SU-DHL-6 (cell line): Measurements from ENCODE around the gene DHRS7.
A peak's percentile ranks its signal among the peaks of the same experiment; 100 is the strongest.

Experiments
- H2AFZ ChIP-seq: fragments of 200-600 bp; sonication (generic); 2 replicates; pipeline ENCODE4 v1.6.1; 2014; ENCODE audit warnings: low read depth, mild to moderate bottlenecking, moderate library complexity, mixed read lengths, antibody characterized with exemption, low read length; ENCODE audit not compliant: severe bottlenecking
- H3F3A ChIP-seq: fragments of 200-600 bp; shearing (Covaris generic); 2 replicates; pipeline ENCODE4 v1.6.0; 2016; ENCODE audit warnings: antibody characterized with exemption, mild to moderate bottlenecking; ENCODE audit not compliant: insufficient read depth
- H3K27ac ChIP-seq: fragments of 200-600 bp; sonication (generic); 2 replicates; pipeline ENCODE4 v1.5.1; 2016; ENCODE audit warnings: low read depth, mild to moderate bottlenecking, low read length, moderate library complexity, mixed read lengths
- H3K27me3 ChIP-seq: fragments of 200-600 bp; sonication (generic), shearing (Covaris generic); 2 replicates; pipeline ENCODE4 v1.6.0; 2014; ENCODE audit warnings: mild to moderate bottlenecking, low read length
- H3K36me3 ChIP-seq: fragments of 200-600 bp; sonication (generic); 2 replicates; pipeline ENCODE4 v1.6.1; 2014; ENCODE audit warnings: mild to moderate bottlenecking, low read length, mixed read lengths
- H3K4me2 ChIP-seq: fragments of 300-600, 200-600 bp; shearing (Covaris generic), sonication (generic); 2 replicates; pipeline ENCODE4 v1.6.0; 2014; ENCODE audit warnings: low read length, low read depth, mild to moderate bottlenecking; ENCODE audit not compliant: poor library complexity, severe bottlenecking
- H3K4me3 ChIP-seq: fragments of 200-600 bp; sonication (generic); 2 replicates; pipeline ENCODE4 v1.5.1; 2014; ENCODE audit warnings: antibody characterized with exemption, low read length, mild to moderate bottlenecking, mixed read lengths; ENCODE audit not compliant: insufficient read depth, poor library complexity, severe bottlenecking
- H3K79me2 ChIP-seq: fragments of 200-600 bp; sonication (generic); 2 replicates; pipeline ENCODE4 v1.6.1; 2014; ENCODE audit warnings: mild to moderate bottlenecking, low read length, moderate library complexity; ENCODE audit not compliant: insufficient read depth
- H3K9ac ChIP-seq: fragments of 200-600 bp; sonication (generic); 2 replicates; pipeline ENCODE4 v1.7.0; 2014; ENCODE audit warnings: mild to moderate bottlenecking, low read length
- H3K9me2 ChIP-seq: fragments of 200-600 bp; sonication (generic); replicated peaks from 2 replicates; pipeline ENCODE4 v1.6.1; 2014; ENCODE audit warnings: low read length; ENCODE audit not compliant: insufficient read depth
- H3K9me3 ChIP-seq: fragments of 200-600 bp; sonication (generic); 2 replicates; pipeline ENCODE4 v1.6.1; 2014; ENCODE audit warnings: low read length, mixed read lengths; ENCODE audit not compliant: insufficient read depth
- H4K20me1 ChIP-seq: fragments of 200-600 bp; sonication (generic); 2 replicates; pipeline ENCODE4 v1.6.1; 2014; ENCODE audit warnings: low read depth, mild to moderate bottlenecking, antibody characterized with exemption, low read length, moderate library complexity, mixed read lengths
- EZH2phosphoT487 ChIP-seq: fragments of 200-600 bp; sonication (generic), shearing (Covaris generic); conservative IDR thresholded peaks from 2 replicates; pipeline ENCODE4 v1.6.1; 2018; ENCODE audit warnings: mild to moderate bottlenecking, antibody characterized with exemption, low read length, moderate library complexity, mixed read lengths
- TF ChIP-seq, protein P1 (sequence below): fragments of 200-600 bp; sonication (generic); IDR thresholded peaks from one replicate; pipeline ENCODE4 v1.5.1; 2017; ENCODE audit warnings: antibody characterized with exemption, mild to moderate bottlenecking, low read length, moderate library complexity; ENCODE audit not compliant: insufficient read depth, poor library complexity, severe bottlenecking

Gene DHRS7

DNA sequence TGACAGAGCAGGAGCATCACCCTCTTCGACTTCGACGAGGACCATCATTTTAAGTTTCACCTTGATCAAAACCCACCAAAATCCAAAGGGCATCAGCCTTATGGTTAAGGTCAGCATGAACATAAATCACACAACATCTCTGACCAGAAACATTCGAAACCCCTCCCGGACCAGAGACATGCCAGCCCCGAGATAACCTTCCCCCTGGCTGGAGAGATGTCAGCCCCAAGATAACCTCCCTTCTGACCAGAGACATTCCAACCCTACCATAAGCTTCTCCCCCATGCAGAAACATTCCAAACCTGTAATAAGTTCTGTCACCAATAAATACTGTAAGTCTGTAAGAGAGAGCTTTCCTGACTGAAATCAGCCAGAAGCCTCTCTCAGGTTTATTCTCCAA is 67.2 kb downstream of the DHRS7 start:
- Histone ChIP-seq H3K4me3 (no peak overlapping the region), H3K79me2 (peaks cover 96% of the 10 kb centered on the region)

DNA sequence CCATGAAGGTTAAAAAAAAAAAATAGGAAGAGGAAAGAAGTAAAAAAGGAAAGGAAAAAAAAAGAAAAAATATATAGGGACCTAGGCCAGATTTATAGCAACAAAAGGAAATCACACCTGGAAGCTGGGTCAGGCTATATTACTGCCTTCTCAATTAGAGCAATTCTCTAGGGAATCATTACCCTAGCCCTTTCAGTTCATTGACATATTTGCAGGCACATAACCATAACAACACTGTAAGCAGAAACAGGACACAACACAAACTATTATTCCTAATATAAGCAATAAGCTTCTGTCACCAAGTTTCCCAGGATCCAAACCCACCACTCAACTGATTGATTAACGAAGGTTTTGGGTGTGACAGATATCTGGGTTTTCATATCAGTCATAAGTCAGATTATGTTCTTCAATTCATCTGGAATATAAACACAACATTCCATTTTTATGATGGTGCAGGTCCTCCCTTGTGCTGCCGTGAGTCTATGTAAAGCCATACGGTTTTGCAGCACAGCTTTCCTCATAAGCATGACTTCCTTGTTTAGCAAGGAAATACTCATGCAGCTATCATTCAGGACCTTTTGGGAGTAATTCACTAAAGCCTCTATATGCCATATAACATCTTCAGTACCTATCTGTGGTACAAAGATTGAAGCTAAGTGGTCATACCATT is 69.3 kb downstream of the DHRS7 start:
- Histone ChIP-seq H3F3A (peaks cover 7% of the 10 kb centered on the region; the same call in 1 of the 2 replicates), H3K79me2 (peaks cover 84% of the 10 kb centered on the region), H3K9me2 (no peaks in the 10 kb centered on the region), H2AFZ (no peak overlapping the region), H4K20me1 (no peaks in the 10 kb centered on the region), H3K27me3 (no peaks in the 10 kb centered on the region), H3K9ac (no peak overlapping the region), H3K9me3 (no peaks in the 10 kb centered on the region), H3K27ac (no peak overlapping the region), H3K36me3 (no peaks in the 10 kb centered on the region), H3K4me3 (no peak overlapping the region), H3K4me2 (no peak overlapping the region)
- TF ChIP-seq EZH2phosphoT487 = no peak
- TF ChIP-seq, protein P1, sequence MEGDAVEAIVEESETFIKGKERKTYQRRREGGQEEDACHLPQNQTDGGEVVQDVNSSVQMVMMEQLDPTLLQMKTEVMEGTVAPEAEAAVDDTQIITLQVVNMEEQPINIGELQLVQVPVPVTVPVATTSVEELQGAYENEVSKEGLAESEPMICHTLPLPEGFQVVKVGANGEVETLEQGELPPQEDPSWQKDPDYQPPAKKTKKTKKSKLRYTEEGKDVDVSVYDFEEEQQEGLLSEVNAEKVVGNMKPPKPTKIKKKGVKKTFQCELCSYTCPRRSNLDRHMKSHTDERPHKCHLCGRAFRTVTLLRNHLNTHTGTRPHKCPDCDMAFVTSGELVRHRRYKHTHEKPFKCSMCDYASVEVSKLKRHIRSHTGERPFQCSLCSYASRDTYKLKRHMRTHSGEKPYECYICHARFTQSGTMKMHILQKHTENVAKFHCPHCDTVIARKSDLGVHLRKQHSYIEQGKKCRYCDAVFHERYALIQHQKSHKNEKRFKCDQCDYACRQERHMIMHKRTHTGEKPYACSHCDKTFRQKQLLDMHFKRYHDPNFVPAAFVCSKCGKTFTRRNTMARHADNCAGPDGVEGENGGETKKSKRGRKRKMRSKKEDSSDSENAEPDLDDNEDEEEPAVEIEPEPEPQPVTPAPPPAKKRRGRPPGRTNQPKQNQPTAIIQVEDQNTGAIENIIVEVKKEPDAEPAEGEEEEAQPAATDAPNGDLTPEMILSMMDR = no peak

More for the DNA sequence above, 67.2 kb downstream of the DHRS7 start:
- Histone ChIP-seq H2AFZ (no peak overlapping the region), H3K4me2 (no peak overlapping the region), H3K9me3 (no peaks in the 10 kb centered on the region), H3K27ac (no peak overlapping the region), H3K36me3 (0 out of 2 replicates have a peak, but pooled peaks cover 4% of the 10 kb centered on the region), H3K27me3 (no peaks in the 10 kb centered on the region), H3K9me2 (no peaks in the 10 kb centered on the region), H4K20me1 (peaks cover 7% of the 10 kb centered on the region; the same call in 1 of the 2 replicates), H3F3A (peaks cover 3% of the 10 kb centered on the region; the same call in 1 of the 2 replicates), H3K9ac (no peak overlapping the region)
- TF ChIP-seq, protein P1 = no peak
- TF ChIP-seq EZH2phosphoT487 = no peak

DNA sequence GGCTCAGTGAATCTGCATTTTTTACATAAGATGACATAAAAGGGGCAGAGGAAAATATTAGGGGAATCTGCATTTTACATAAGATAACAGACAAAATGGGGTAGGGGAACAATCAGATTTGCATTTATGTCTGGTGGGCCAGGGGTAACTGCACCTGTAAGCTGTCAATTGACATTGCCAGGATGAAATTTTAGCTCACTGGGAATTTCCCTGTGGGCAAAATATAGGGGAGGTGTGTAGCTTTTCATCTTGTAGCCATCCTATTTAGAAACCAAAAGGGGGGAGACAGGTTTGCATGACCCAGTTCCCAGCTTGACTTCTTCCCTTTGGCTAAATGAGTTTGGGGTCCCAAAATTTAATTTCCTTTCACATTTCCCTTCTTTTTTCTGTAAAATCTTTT is 70.0 kb downstream of the DHRS7 start:
- H3K4me2 ChIP-seq = peak overlapping the region; percentile 99
- H3K9me2 ChIP-seq = no peaks in the 10 kb centered on the region
- no peaks in the 10 kb centered on the region for H3K36me3 ChIP-seq
- H3K9ac ChIP-seq = no peak overlapping the region
- TF ChIP-seq EZH2phosphoT487 = no peak
- TF ChIP-seq, protein P1 = no peak
- no peaks in the 10 kb centered on the region for H3K9me3 ChIP-seq
- H4K20me1 ChIP-seq = no peaks in the 10 kb centered on the region
- H3F3A ChIP-seq = peaks cover 7% of the 10 kb centered on the region; the same call in 1 of the 2 replicates
- H3K27me3 ChIP-seq = no peaks in the 10 kb centered on the region
- no peak overlapping the region for H3K4me3 ChIP-seq
- no peak overlapping the region for H2AFZ ChIP-seq
- H3K79me2 ChIP-seq = peaks cover 78% of the 10 kb centered on the region
- no peak overlapping the region for H3K27ac ChIP-seq
